Activated CD8-positive, alpha-beta memory T cell treated with anti-CD3 and anti-CD28 coated beads for 1 hour (primary cell): ENCODE measurements around the gene TMEM205.
A peak's percentile ranks its signal among the peaks of the same experiment; 100 is the strongest.

Experiments
- DNase-seq, 2 donors: peaks; one replicate each; pipeline ENCODE4 v3.0.0-alpha.2; 2020; ENCODE audit warnings: low read depth in 1 of 2; ENCODE audit errors: extremely low read depth in 1 of 2

TMEM205 gene

GRCh38 chr19:11304936-11305335, 41.1 kb downstream of the TMEM205 start:
- DNase-seq, result no peak

- DNase-seq, result no peak
Observed at GRCh38 chr19:11300811-11301120, 45.3 kb downstream of the TMEM205 start.

DNA sequence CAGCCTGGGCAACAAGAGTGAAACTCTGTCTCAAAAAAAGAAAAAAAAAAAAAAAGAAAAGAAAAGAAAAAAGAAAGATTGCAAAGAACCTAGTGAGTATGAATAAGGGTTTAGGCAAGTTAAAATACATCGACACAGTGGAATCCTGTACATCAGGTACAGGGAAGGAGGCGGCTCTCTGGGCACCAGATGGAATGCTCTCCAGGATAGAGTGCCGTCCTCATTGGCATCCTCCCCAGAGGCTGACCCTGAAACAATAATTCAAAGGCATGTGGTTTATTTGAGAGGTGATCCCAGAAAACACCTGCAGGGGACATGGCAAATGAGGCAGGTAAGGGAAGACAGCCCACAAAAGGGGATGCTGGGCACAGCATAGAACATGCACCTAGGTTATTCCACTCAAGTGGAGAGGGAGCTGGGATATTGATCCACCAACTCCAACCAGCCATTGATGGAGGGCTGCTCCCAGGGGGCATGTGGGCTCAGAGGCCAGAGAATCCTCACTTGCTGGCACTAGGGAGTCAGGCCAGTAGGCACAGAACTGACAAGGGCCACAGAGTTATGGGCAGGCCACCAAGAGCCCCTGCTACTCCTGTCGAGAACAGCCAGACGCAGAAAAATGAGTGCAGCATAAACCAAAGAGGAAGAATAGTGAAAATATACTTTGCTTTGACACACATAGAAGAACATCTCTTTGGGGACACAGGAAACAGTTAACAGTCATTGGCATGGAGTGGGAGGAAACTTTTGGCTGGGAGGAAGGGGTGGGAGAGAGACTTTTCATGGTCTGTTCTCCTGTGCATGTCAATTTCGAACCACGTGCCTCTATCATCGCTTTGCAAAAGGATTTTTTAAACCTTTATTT, 45.9 kb downstream of the TMEM205 start:
- DNase-seq, result no peak

DNA sequence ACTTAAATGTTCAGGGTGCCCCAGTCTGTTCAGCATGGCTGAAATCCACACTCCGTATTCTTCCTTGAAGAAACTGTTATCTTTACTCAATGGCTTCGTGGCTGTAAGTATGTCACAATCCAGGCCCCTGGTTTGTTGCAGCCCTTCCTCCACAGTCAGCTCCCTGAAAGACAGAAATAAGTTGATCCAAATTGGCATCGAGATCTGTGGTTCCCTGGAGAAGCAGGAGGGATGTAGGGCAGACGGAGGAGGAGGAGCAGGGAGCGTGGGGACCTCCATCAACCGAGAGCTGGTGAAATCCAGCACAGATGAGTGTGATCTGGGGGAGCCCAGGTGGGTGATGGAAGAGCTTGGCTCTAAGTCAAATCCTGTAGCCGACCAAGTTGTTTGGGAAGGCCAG, 49.8 kb downstream of the TMEM205 start:
- no peak for DNase-seq

GRCh38 chr19:11295665-11296245, 50.3 kb downstream of the TMEM205 start, which contains the start of gene TSPAN16:
TSPAN16 (plus strand) TSS chr19:11296160; CDS start chr19:11296298, 138 bp downstream.
- DNase-seq, result no peak

DNA sequence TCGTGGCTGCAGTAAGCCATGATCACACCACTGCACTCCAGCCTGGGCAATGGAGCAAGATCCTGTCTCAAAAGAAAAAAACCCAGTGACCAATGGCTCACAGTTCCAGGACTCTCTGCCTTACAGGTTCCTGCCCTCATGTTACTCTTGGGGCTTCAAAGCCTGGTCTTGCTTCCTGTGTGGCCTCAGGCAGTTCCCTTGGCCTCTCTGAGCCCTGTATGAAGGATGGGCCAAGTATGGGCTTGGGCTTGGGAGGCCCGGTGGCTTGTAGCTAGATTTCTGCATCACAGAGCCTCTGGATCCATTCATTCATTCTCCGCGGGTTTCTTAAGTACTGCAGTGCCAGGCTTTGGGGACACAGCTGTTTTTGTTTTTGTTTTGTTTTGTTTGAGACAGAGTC, 50.9 kb downstream of the TMEM205 start:
- no peak for DNase-seq

GRCh38 chr19:11293433-11294389, 52.4 kb downstream of the TMEM205 start:
- peak; percentile 16 to 65 for DNase-seq
